Vagina (tissue), 2 donors: ENCODE results near the gene CFD. TPM values are rescaled to one million over a fixed set of nuclear protein-coding genes. Genes with fewer than 3 reads are reported as not detected.
A peak's percentile ranks its signal among the peaks of the same experiment; 100 is the strongest.
"Not testable (repeated sequence)": the region's sequence is repeated elsewhere in the genome, so short reads cannot be mapped to it uniquely, and the experiment has no call there.

Source experiments
- DNase-seq, 2 donors: peaks; one replicate each; pipeline ENCODE4 v3.0.0-alpha.2; 2017; ENCODE audit errors: extremely low spot score in 2 of 2
- H3K27ac ChIP-seq: fragments of 200-600 bp; sonication (generic); one replicate; pipeline ENCODE4 v1.5.1; 2019
- H3K27me3 ChIP-seq: fragments of 200-600 bp; sonication (generic); one replicate; pipeline ENCODE4 v1.5.1; 2019
- H3K36me3 ChIP-seq, 2 donors: fragments of 200-600 bp; sonication (generic); one replicate each; pipeline ENCODE4 v1.5.1; 2017 to 2019
- H3K4me1 ChIP-seq: fragments of 200-600 bp; sonication (generic); one replicate; pipeline ENCODE4 v1.5.1; 2019
- H3K4me3 ChIP-seq, 2 donors: fragments of 200-600 bp; sonication (generic); 1 replicate in 1 of 2; 2 replicates in 1 of 2; pipeline ENCODE4 v1.5.1; 2016 to 2019
- H3K9me3 ChIP-seq: fragments of 200-600 bp; sonication (generic); one replicate; pipeline ENCODE4 v1.5.1; 2019
- POLR2A ChIP-seq, 2 donors: fragments of 450-650 bp; IDR thresholded peaks; one replicate each; pipeline ENCODE4 v1.6.1; 2017; ENCODE audit warnings: antibody characterized with exemption in 2 of 2, mild to moderate bottlenecking in 2 of 2, moderate library complexity in 2 of 2
- POLR2AphosphoS5 ChIP-seq, 2 donors: sonication (generic); formaldehyde crosslinking; IDR thresholded peaks; one replicate each; pipeline ENCODE4 v1.9.0; 2017; ENCODE audit warnings: antibody characterized with exemption in 2 of 2, mild to moderate bottlenecking in 2 of 2, low read depth in 1 of 2; ENCODE audit not compliant: insufficient read depth in 1 of 2
- intact Hi-C: fragments of 100-400 bp; cut with DNase I; formaldehyde crosslinking; loops from one replicate; pipeline ENCODE4 v1.15.1; 2023
- total RNA-seq: library from RNA; depleted of rRNA; stranded (reverse); fragments of >200 nt; gene quantifications from one replicate; pipeline ENCODE4 v1.2.3, GENCODE V29; 2016
- TF ChIP-seq, protein P1 (sequence below), 3 experiments: fragments of 450-650 bp in 2 of 3; fragments of 200-600 bp in 1 of 3; sonication (generic) in 1 of 3; IDR thresholded peaks; one replicate each; pipeline ENCODE4 v1.5.1; 2017 to 2019; ENCODE audit warnings: antibody characterized with exemption in 3 of 3, mild to moderate bottlenecking in 2 of 3, moderate library complexity in 2 of 3

Gene CFD
- total RNA-seq, 1 donor from 2014 or later: 2,325 TPM

DNA sequence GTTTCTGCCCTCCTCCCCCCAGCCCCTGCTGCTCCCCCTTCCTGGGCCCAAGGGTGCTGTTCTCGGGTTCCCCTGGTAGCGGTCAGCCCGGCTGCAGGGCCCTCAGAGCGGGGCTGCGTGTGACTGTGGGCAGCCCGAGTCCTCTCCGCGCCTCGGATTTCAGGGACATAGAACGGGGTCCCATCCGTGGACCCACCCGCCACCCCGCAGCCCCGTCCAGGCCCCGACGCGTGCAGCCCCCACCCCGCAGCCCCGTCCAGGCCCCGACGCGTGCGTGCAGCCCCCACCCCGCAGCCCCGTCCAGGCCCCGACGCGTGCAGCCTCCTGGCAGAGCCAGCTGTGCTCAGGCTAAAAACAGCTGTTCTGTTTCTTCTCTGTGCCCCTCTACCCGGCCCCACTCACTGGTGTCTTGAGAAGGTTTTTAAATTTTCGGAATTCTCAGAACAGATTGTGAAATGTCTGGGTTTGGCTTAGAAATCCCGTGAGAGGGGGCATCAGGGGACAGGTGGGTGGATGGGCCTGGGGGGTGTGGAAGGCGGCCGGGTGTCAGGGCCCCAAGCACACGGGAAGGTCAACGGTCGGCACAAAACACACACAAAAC lies 24.2 kb upstream of the CFD start:
- no peak overlapping the region for H3K4me3 ChIP-seq
- H3K27ac ChIP-seq: no peak overlapping the region
- H3K4me1 ChIP-seq: no peaks in the 10 kb centered on the region
- DNase-seq: no peak
- intact Hi-C loops: no loop called here
- H3K9me3 ChIP-seq: no peaks in the 10 kb centered on the region
- TF ChIP-seq POLR2A (IDR thresholded peaks at IDR 0.05) (no peak), POLR2AphosphoS5 (IDR thresholded peaks at IDR 0.05; ENCODE audit: insufficient read depth in 1 of 2, low read depth in 1 of 2) (no peak)
- TF ChIP-seq, protein P1, sequence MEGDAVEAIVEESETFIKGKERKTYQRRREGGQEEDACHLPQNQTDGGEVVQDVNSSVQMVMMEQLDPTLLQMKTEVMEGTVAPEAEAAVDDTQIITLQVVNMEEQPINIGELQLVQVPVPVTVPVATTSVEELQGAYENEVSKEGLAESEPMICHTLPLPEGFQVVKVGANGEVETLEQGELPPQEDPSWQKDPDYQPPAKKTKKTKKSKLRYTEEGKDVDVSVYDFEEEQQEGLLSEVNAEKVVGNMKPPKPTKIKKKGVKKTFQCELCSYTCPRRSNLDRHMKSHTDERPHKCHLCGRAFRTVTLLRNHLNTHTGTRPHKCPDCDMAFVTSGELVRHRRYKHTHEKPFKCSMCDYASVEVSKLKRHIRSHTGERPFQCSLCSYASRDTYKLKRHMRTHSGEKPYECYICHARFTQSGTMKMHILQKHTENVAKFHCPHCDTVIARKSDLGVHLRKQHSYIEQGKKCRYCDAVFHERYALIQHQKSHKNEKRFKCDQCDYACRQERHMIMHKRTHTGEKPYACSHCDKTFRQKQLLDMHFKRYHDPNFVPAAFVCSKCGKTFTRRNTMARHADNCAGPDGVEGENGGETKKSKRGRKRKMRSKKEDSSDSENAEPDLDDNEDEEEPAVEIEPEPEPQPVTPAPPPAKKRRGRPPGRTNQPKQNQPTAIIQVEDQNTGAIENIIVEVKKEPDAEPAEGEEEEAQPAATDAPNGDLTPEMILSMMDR (IDR thresholded peaks at IDR 0.05): no peak
- H3K36me3 ChIP-seq: no peaks in the 10 kb centered on the region
- H3K27me3 ChIP-seq: no peaks in the 10 kb centered on the region

DNA sequence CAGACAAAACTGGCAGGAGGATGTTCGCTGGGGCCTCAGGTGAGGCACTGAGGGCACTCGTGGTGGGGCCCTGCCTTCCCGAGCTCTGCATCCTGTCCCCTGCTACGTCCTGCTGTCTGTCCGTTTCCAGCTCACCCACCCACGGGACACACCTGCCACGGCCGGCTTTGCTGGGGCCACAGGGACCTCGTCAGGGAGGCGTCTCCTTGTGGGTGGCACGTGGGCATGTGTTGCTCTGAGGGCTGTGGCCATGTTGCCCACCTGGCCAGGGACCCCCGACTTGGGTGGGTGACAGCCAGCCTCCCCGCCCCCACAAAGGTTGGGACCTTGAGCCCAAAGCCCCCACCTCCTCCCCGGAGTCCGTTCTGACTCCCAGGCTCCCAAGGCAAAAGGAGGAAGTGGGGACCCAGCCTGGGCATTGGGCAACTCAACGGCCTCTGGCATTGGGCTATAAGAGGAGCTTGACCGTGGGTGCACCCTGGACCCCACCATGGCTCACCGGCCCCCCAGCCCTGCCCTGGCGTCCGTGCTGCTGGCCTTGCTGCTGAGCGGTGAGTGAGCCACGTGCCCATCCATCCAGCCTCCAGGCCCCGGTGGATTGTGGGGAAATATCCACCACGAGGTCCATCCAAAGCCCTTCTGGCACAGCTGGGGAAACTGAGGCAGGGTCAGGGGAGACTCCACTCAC lies 18.8 kb upstream of the CFD start, which contains the start of gene PRTN3:
PRTN3 (plus strand) TSS at position 481 of the 688 bp plus-strand sequence; CDS start at position 491, 10 bp downstream.
- Histone ChIP-seq H3K4me1 (peaks cover 17% of the 10 kb centered on the region), H3K9me3 (no peaks in the 10 kb centered on the region), H3K4me3 (no peak within 1 kb of the TSS), H3K36me3 (no peaks in the 10 kb centered on the region), H3K27me3 (no peaks in the 10 kb centered on the region), H3K27ac (no peak within 1 kb of the TSS)
- intact Hi-C loops: no loop called here
- DNase-seq: no peak
- TF ChIP-seq POLR2AphosphoS5 (IDR thresholded peaks at IDR 0.05; ENCODE audit: insufficient read depth in 1 of 2, low read depth in 1 of 2) (no peak), POLR2A (IDR thresholded peaks at IDR 0.05) (no peak)
- TF ChIP-seq, protein P1 (IDR thresholded peaks at IDR 0.05): no peak

DNA sequence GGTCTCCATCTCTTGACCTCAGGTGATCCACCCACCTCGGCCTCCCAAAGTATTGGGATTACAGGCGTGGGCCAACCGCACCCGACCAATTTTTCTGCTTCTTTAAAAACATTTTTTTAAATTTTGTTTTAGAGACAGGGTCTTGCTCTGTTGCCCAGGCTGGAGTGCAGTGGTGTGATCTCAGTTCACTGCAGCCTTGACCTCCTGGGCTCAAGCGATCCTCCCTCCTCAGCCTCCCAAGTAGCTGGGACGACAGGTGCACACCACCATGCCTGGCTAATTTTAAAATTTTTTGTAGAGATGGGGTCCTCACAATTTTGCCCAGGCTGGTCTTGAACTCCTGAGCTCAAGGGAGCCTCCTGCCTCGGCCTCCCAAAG lies 16.7 kb upstream of the CFD start:
- H3K4me1 ChIP-seq: peaks cover 21% of the 10 kb centered on the region
- H3K9me3 ChIP-seq, H3K36me3 ChIP-seq, H3K27ac ChIP-seq, DNase-seq, H3K27me3 ChIP-seq, H3K4me3 ChIP-seq, intact Hi-C loops: not testable (repeated sequence)

DNA sequence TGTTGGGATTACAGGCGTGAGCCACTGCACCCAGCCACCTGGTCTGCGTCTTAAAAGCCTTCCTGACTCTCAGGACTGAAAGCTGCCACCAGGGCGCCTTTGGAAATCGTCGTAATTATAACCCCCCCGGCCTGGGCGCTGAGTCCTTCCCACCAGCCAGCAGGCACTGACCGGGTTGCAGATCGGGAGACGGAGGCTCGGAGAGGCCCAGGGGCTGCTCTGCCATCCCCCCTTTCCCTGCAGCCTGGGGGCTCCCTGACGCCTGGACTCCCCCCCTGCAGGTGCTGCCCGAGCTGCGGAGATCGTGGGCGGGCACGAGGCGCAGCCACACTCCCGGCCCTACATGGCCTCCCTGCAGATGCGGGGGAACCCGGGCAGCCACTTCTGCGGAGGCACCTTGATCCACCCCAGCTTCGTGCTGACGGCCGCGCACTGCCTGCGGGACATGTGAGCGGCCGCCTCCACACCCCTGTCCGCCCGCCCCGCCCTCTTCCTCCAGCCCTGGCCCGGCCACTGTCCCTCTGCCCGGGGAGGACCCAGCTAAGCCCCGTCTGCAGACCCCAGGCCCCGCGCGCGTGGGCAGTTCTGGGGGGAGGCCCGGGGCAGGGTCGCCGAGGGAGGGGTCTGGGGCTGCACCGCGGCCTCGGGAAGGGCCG lies 16.2 kb upstream of the CFD start:
- no peaks in the 10 kb centered on the region for H3K27me3 ChIP-seq
- H3K36me3 ChIP-seq: no peaks in the 10 kb centered on the region
- TF ChIP-seq, protein P1 (IDR thresholded peaks at IDR 0.05): no peak
- TF ChIP-seq POLR2A (IDR thresholded peaks at IDR 0.05) (no peak), POLR2AphosphoS5 (IDR thresholded peaks at IDR 0.05; ENCODE audit: insufficient read depth in 1 of 2, low read depth in 1 of 2) (no peak)
- DNase-seq: no peak
- intact Hi-C loops: no loop called here
- no peak overlapping the region for H3K27ac ChIP-seq
- peak overlapping the region; percentile 24 to 28 for H3K4me3 ChIP-seq
- peaks cover 26% of the 10 kb centered on the region for H3K4me1 ChIP-seq
- no peaks in the 10 kb centered on the region for H3K9me3 ChIP-seq

DNA sequence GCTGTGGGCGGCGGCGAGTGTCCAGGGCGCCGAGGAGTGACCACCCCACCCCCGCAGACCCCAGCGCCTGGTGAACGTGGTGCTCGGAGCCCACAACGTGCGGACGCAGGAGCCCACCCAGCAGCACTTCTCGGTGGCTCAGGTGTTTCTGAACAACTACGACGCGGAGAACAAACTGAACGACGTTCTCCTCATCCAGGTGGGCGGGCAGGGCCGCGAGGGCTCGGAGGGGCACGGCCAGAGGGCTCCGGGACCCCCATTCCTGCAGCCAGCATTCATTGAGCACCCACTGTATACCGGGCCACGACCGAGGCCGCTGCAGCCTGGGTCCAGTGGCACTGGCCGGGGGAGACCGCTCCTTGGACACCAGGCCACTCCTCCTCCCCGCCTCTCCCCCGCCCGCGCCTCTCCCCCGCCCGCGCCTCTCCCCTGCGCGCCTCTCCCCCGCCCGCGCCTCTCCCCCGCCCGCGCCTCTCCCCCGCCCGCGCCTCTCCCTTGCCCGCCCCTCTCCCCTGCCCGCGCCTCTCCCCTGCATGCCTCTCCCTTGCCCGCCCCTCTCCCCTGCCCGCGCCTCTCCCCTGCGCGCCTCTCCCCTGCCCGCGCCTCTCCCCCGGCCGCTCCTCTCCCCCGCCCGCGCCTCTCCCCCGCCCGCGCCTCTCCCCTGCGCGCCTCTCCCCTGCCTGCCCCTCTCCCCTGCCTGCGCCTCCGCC lies 15.5 kb upstream of the CFD start:
- Histone ChIP-seq H3K27me3 (no peaks in the 10 kb centered on the region), H3K27ac (no peak overlapping the region), H3K4me1 (peaks cover 32% of the 10 kb centered on the region), H3K9me3 (no peaks in the 10 kb centered on the region), H3K4me3 (peak overlapping the region; percentile 24 to 28), H3K36me3 (no peaks in the 10 kb centered on the region)
- no peak for TF ChIP-seq POLR2A (IDR thresholded peaks at IDR 0.05)
- TF ChIP-seq, protein P1 (IDR thresholded peaks at IDR 0.05): no peak
- no peak for TF ChIP-seq POLR2AphosphoS5 (IDR thresholded peaks at IDR 0.05; ENCODE audit: insufficient read depth in 1 of 2, low read depth in 1 of 2)
- intact Hi-C loops: no loop called here
- no peak for DNase-seq
